Right hindlimb (tissue), 1 donor: ENCODE data around the gene PPP2R3C.
"Not testable (repeated sequence)": the region's sequence is repeated elsewhere in the genome, so short reads cannot be mapped to it uniquely, and the experiment has no call there.

Experiments
- DNase-seq: peaks from one replicate; pipeline ENCODE4 v3.0.0-alpha.2; 2018

PPP2R3C gene

DNA sequence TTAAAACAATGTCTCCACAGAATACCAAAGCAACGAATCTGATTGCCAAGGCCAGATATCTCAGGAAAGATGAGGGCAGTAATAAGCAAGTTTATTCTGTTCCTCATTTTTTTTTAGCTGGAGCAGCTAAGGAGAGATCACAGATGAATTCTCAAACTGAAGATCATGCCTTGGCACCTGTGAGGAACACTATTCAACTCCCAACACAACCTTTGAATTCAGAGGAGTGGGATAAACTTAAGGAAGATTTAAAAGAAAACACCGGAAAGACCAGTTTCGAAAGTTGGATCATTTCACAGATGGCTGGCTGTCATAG lies 1.6 kb upstream of the PPP2R3C start:
- DNase-seq: no peak

DNA sequence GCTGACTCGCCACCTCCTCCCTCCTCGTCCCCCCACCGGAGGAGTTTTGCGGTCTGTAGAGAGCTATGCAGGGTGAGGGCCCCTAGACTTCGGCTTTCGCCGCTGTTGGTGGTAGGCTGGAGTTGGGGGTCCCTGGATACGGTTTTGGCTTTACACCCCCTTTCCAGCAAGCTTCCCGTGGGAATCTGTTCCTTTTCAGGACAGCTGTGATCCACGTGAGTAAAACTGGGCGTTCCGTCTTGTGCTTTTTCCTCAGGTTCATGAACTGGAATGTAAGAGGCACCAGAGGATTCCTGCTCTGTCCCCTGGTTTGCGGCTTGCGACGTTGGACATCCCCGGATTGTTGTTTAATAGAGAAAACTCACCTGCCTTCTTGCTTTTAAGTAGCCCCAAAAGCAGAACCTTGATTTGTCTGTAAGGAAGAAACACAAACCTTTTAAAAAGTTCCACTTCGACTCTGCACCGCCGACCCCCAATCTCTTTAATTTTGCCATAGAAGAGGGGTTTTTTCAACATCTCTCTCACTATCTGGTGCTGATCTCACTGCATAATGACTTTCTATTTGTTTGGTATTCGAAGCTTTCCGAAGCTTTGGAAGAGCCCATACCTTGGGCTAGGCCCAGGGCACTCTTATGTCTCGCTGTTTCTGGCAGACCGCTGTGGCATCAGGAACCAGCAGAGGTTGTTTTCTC lies 1.1 kb upstream of the PPP2R3C start:
- DNase-seq: no peak

DNA sequence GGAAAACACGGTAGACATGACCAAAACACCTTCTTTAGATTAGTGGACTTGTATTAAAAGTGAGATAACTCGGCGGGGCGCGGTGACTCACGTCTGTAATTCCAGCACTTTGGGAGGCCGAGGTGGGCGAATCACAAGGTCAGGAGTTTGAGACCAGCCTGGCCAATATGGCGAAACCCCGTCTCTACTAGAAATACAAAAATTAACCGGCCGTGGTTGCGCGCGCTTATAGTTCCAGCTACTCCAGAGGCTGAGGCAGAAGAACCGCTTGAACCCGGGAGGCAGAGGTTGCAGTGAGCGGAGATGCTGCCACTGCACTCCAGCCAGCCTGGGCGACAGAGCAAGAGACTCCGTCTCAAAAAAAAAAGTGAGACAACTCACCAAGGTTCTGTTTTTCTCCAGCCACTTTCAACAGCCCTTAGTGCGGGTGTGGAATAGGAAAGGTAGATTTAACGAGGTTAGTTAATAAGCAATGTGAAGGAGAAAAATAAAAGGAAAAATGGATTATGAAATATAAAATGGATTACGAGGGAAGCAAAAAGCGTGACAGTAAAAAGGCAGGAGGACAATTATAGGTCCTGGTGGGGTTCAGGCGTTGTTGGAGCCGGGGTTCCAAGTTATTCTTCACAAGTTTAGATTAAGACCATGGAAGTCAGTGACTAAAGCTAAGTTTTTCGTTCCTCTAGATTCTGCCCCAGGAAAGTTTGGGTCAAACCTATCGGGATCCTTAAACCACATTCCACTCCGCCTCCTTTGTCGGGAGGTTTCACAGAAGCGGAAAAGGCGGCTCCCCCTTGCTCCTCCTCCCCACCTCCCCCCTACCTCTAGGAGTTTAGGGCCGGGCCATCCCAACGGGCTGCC lies 534 bp downstream of the PPP2R3C start:
- DNase-seq: peak; percentile 28

DNA sequence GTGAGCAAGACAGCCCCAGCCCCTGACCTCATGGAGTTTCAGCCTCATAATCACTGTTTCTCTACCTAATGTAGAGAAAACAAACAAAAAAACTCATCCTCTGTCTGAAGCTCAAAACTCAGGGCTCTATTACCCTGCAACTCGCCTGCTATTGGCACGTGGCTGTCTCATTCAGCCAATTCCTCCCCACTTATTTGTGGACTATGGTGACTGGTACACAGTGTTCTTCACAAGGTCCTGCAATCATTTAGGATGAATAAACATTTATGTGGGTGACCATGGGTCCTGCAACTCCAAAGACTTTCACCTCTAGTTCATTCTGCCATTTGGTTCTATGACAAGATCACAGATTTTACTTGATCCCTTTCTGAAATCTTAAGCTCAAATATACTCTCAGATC lies 4.7 kb downstream of the PPP2R3C start:
- no peak for DNase-seq

DNA sequence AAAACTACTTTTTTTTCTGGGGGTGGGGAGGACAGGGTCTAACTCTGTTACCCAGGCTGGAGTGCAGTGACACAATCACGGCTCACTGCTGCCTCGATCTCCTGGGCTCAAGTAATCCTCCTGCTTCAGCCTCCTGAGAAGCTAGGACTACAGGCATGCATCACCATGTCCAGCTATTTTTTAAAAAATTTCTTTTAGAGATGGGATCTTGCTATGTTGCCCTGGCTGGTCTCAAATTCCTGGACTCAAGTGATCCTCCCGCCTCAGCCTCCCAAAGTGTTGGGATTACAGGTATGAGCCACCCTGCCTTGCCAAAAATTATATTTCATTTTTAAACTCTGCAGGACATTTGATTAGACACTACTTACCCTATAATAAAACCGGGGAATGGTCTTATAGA lies 5.5 kb downstream of the PPP2R3C start:
- no peak for DNase-seq

DNA sequence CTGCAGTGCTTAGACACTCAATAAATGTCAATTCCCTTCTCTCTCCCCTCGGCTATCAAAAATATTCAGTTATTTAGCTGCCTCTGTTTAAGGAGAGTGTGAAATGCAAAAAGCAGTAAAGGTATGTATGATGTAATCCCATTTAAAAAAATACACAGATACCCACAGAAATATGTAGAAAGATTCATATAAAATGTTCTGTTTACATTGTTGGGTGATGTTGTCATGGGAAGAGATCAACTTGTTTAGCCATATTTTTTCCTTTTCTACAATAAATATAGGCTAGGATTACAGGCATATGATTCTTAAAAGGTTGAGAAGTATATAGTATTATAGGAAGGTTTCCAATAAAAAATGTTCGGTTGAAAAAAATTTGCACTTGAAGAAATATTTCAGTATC lies 7.8 kb downstream of the PPP2R3C start:
- DNase-seq: no peak

DNA sequence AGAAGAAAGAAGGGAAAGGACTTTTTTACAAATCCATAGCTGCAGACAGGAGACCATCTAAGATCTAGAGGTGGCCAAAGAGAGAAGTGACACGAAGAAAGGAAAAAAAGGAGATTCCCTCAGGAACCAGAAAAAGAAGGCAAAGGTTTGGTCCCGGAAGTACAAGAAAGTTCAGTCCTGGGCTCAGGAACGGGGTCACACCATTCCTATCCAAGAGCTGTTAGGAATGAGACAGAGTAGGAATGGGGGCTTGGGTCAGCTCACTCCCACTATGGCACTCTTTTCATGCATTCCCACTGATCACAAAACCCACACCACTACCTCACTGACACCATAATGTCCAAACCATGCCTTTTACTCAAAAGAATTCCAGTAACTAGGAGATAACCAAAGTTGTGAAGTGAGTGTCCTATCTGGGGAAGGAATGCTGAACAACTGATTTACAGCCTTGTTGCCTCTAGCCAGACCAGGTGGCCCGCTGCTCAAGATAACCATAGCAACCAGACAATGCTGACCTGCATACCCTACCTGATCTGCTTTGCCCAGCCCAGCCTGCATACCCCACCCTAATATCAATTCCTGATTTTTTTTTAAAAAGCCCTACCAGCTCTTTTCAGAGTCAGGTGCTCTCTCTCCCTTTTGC lies 8.4 kb downstream of the PPP2R3C start:
- no peak for DNase-seq

DNA sequence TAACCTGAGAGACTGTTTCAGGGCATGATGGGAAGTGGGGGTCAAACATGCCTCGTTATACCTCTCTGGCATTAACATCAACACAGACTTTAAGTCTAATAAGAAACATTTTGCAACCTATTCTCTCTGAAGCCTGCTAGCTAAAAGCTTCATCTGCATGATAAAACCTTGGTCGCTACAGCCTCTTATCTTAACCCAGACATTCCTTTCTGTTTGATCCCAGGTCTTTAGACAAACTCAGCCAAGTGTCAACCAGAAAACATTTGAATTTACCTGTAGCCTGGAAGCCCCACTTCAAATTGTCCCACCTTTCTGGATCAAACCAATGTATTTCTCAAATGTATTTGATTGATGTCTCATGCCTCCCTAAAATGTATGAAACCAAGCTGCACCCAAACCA lies 9.1 kb downstream of the PPP2R3C start:
- DNase-seq: no peak

DNA sequence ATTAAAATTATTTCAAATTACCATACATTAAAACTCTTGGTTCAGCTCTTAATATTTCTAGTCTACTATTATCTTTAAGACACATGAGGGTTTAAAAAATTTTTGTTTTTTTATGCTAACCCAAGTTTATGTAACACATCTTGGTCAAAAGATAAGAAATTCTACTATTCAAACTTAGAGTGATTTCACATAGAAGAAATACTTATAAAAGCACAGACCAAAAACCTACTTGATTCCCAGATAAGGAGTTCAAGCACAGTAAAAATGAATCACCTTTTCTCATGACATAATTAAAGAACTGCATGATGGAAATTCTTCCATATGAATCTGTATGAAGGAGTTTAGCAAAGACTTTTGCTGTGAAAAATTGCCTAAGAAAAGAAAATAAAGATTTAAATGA lies 13.9 kb downstream of the PPP2R3C start:
- no peak for DNase-seq

DNA sequence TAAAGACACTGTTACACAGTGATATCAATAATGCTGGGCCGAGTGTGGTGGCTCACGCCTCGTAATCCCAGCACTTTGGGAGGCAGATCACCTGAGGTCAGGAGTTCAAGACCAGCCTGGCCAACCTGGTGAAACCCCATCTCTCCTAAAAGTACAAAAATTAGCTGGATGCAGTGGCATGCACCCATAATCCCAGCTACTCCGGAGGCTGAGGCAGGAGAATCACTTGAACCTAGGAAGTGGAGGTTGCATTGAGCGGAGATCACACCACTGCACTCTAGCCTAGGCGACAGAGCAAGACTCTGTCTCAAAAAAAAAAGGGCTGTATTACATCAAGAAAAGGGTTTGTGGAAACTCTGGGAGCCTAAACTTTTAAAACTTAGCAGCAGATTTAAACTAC lies 27.1 kb downstream of the PPP2R3C start:
- not testable (repeated sequence) for DNase-seq

DNA sequence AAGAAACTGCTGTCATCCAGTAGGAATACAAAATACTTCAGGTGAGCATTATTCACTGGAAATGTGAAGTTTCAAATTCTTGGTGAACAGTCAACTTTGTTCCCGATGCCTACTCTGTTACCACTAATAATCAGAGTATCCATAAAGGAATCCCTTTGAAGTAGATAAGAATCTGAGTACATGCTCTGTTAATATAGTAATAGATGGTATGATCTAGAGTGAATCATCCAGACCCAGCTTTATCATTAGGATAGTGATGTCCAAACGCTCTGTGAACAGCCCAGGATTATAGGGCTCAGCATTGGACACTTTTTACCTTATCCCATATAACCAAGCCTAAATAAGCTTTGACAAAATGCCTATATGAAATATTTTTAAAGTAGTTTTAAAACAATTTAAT lies 33.3 kb downstream of the PPP2R3C start:
- DNase-seq: no peak

DNA sequence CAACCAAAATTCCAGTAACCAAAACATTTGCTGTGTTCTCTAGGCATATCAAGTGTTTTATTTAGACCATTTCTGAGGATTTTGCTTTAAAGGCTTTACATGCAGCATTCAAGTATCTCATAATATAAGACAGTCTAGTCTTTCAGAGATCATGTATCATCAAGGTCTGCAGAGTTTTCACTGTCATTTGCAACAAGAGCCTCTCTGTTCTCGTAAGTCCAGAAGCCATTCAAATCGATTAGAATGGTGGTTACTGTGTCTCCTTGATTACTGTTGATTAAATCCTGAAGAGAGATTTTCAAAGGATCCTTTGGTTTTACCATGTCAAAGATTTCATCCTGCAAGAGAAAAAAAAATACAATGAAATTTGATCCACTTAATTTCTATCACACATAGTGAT lies 36.3 kb downstream of the PPP2R3C start:
- no peak for DNase-seq

DNA sequence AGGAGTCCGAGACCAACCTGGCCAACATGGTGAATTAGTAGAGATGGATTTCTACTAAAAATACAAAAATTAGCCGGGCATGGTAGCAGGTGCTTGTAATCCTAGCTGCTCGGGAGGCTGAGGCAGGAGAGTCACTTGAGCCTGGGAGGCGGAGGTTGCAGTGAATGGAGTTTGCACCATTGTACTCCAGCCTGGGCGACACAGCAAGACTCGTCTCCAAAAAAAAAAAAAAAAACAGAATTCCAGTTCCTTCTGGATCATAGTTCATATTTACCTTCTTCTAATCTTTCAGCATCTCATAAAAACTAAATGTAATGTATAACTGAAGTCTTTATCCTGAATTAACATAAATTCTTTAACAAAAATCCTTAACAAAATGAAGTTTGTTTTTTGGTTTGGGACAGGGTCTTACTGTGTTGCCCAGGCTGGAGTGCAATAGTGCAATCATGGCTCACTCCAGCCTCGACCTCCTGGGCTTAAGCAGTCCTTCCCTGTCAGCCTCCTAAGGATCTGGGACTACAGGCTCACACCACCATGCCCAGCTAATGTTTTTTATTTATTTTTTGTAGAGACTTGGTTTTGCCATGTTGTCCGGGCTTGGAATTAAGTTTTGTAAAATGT lies 38.1 kb downstream of the PPP2R3C start:
- no peak for DNase-seq

DNA sequence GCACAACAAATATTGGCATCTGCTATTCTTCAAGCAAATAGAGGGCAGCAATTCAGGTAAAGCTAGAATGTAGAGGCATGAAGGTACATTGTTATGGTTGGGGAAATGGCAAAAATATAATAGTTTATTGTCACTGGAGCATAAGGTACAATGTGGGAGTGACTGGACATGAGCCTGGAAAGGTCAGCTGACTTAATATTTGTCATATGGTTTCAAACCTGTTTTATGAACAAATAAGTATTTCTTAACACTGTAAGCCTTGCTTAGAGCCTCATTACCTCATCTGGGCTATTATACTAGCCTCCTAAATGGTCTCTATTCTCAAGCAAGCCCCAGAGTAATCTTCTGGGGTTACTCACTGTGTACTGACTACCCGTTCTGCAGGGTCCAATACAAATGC lies 42.0 kb downstream of the PPP2R3C start:
- DNase-seq: no peak

DNA sequence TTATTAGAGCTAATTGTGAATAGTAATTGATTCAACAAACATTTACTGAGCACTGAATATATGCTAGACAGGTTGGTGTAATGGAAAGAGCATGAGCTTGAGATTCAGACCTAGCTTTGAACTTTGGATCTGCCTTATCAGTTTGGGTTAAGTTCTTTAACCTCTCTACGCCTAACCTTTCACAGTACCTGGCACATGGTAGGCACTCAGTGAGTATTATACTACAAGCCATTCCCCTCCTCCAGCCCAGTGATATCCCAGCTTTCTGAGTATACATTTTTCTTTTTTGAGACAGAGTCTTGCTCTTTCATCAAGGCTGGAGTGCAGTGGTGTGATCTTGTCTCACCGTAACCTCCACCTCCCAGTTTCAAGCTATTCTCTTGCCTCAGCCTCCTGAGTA lies 43.7 kb downstream of the PPP2R3C start:
- no peak for DNase-seq

DNA sequence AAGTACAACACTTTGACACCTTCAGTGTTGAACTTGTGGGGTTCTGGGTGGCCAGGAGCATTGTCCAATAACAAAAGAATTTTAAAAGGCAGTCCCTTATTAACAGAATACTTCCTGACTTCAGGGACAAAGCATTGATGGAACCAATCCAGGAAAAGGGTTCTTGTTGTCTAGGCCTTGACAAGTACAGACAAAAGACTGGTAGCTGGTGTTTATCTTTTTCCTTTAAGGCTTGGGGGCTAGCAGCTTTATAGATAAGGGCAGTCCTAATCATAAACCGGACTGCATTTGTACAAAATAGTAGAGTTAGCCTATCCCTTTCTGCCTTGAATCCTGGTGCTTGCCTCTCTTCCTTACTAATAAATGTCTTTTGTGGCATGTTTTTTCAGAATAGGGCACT lies 48.3 kb downstream of the PPP2R3C start:
- DNase-seq: no peak

DNA sequence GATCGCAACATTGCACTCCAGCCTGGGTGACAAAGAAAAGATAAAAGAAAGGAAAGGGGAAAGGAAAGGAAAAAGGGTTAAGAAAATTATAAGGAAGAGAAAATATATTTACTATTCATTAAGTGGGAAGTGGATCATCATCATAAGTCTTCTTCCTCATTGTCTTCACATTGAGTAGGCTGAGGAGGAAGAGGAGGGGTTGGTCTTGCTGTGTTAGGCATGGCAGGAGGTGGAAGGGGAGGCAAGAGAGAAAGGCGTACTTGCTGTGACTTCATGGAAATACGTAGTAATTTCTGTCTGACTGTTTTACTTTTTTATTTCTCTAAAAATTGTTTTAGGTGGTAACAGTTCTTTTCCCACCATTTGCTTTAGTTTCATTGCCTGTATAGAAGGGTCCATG lies 49.6 kb downstream of the PPP2R3C start:
- DNase-seq: no peak

DNA sequence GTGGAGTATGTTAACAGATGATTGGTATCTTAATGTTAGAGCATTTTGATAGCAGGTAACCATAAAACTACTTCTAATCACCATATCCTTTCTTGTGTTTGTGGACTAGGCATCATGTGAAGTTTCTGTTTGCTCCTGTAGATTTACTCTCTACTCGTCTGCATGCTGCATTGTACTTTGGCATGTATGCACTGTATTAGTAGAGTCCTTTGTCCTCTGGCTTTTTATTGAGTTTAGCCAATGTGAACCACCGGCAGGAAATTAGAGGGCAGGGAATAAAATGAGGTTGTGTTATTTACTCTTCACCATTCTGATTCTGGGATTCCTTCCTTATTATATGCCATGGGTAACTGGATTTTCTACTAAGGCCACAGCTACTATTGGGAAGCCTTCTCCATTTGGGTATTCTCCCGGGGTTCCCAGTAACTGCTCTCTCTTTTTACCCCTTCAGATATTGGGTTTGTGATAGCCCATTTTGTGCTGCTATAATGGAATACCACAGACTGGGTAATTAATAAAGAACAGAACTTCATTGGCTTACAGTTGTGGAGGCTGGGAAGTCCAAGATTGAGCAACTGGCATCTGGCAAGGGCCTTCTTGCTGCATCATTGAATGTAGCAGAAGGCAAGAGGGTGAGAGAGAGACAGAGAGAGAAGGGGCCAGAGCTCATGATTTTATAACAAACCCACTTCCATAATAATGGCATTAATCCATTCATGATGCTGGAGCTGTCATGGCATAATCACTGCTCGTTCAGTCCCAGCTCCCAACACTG lies 53.4 kb downstream of the PPP2R3C start:
- no peak for DNase-seq

DNA sequence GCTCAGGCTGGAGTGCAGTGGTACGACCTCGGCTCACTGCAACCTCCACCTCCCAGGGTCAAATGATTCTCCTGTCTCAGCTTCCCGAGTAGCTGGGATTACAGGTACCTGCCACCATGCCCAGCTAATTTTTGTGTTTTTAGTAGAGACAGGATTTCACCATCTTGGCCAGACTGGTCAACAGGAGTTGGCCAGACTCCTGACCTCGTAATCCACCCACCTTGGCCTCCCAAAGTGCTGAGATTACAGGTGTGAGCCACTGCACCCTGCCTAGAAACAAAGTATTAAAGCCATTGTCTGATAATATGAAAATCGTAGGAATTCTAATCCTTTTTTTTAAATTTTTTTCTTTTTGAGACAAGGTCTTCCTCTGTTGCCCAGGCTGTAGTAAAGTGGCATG lies 56.1 kb downstream of the PPP2R3C start:
- DNase-seq: not testable (repeated sequence)

DNA sequence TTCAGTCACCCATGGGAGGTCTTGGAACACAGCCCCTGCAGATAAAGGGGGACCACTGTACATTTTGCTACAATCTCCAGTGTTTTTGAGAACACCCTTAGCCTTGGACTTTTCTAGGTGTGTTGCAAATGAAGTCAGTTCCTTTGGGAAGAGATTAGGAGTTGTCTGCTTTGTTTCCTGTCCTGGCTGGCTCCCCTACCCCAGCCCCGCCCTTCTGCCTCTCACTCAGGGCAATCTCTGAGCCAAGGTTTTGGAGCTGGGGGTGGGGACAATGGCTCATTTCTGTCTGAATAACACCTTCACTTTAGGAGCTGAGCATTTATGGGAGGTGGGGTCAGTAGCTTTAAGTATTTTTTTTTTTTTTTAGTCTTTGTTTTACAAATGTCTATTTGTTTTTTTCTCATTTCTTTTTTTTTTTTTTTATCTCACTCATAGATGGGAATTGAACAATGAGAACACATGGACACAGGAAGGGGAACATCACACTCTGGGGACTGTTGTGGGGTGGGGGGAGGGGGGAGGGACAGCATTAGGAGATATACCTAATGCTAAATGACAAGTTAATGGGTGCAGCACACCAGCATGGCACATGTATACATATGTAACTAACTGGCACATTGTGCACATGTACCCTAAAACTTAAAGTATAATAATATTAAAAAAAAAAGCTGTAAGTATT lies 60.5 kb downstream of the PPP2R3C start:
- DNase-seq: not testable (repeated sequence)

DNA sequence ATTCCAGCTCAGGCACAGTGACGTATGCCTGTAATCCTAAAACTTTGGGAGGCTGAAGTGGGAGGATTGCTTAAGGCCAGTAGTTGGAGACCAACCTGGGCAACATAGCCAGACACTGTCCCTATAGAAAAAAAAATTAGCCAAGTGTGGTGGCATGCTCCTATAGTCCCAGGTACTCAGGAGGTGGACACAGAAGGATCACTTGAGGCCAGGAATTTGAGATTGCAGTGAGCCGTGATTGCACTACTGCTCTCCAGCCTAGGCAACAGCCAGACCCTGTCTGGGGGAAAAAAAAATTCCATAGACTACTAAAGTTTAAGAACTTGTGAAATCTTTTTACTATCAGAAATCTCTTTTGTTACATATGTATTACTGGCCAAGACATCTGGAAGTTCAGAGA lies 69.2 kb downstream of the PPP2R3C start:
- DNase-seq: no peak

DNA sequence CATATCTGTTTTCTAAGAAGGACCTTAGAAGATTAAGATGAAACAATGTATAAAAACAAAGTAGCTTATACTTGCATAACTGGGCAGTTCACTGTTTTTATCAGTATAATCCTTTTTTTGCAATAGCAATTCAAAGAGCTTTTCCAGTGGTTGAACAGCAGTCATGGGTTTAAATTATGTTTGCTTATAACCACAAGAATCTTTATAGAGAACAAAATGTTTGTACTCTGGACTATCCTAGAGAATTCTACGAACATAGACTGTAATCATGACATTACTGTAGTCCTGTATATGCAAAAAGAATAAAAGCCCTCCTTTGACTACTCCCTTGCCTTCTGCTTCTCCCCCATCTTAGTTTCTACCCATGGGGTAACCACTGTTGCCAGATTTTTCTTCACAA lies 70.0 kb downstream of the PPP2R3C start:
- DNase-seq: no peak
